CD14-positive monocyte (primary cell): ENCODE results near the gene CNNM4. TPM values are rescaled to one million over a fixed set of nuclear protein-coding genes. Genes with fewer than 3 reads are reported as not detected.

Source experiments
- DNase-seq, 3 donors: peaks; one replicate each; pipeline ENCODE4 v3.0.0-alpha.2; 2011 to 2022
- H2AFZ ChIP-seq: 2 replicates; pipeline ENCODE4 v1.6.0; 2012; ENCODE audit warnings: mild to moderate bottlenecking, low read depth, low read length, inconsistent platforms; ENCODE audit not compliant: insufficient read depth, poor library complexity, severe bottlenecking
- H3K27ac ChIP-seq, 2 donors: 1 replicate in 1 of 2; 2 replicates in 1 of 2; pipeline ENCODE4 v1.5.1; 2012 to 2013; ENCODE audit warnings: low read length in 2 of 2, control low read depth in 1 of 2, inconsistent platforms in 1 of 2, low read depth in 1 of 2, mild to moderate bottlenecking in 1 of 2
- H3K27me3 ChIP-seq, 2 donors: one replicate each; pipeline versions ENCODE4 v1.6.0 to v1.6.1; 2011 to 2013; ENCODE audit warnings: low read length in 2 of 2; ENCODE audit not compliant: control insufficient read depth in 2 of 2, insufficient read depth in 2 of 2
- H3K36me3 ChIP-seq, 2 donors: replicated peaks in 1 of 2; 1 replicate in 1 of 2; 2 replicates in 1 of 2; pipeline versions ENCODE4 v1.5.1 to v1.6.1; 2012 to 2013; ENCODE audit warnings: low read length in 2 of 2, control low read depth in 1 of 2, inconsistent platforms in 1 of 2, mild to moderate bottlenecking in 1 of 2; ENCODE audit not compliant: insufficient read depth in 2 of 2, control insufficient read depth in 1 of 2
- H3K4me1 ChIP-seq, 2 donors: 1 replicate in 1 of 2; 2 replicates in 1 of 2; pipeline versions ENCODE4 v1.5.1 to v1.6.1; 2012 to 2013; ENCODE audit warnings: low read length in 2 of 2, control low read depth in 1 of 2, inconsistent platforms in 1 of 2, mild to moderate bottlenecking in 1 of 2, moderate library complexity in 1 of 2; ENCODE audit not compliant: insufficient read depth in 2 of 2, control insufficient read depth in 1 of 2
- H3K4me2 ChIP-seq: replicated peaks from 2 replicates; pipeline ENCODE3; 2012; ENCODE audit warnings: low read length, moderate library complexity, mild to moderate bottlenecking; ENCODE audit not compliant: poor library complexity, severe bottlenecking; ENCODE audit errors: extremely low read depth
- H3K4me3 ChIP-seq, 3 experiments: fragments of 200-600 bp in 1 of 3; sonication (generic) in 1 of 3; replicated peaks in 1 of 3; 1 replicate in 2 of 3; 2 replicates in 1 of 3; pipeline ENCODE4 v1.5.1; 2011 to 2013; ENCODE audit warnings: low read length in 3 of 3, mild to moderate bottlenecking in 3 of 3, control low read depth in 2 of 3, low read depth in 2 of 3, inconsistent platforms in 1 of 3, moderate library complexity in 1 of 3
- H3K79me2 ChIP-seq: 2 replicates; pipeline ENCODE4 v1.6.0; 2012; ENCODE audit warnings: mild to moderate bottlenecking, control low read depth, inconsistent platforms, low read length, moderate library complexity; ENCODE audit not compliant: insufficient read depth
- H3K9ac ChIP-seq: 2 replicates; pipeline ENCODE4 v1.6.0; 2017; ENCODE audit warnings: low read length, mild to moderate bottlenecking; ENCODE audit not compliant: insufficient read depth, poor library complexity, severe bottlenecking
- H3K9me3 ChIP-seq, 2 donors: replicated peaks in 1 of 2; 1 replicate in 1 of 2; 2 replicates in 1 of 2; pipeline versions ENCODE4 v1.5.1 to v1.6.1; 2012 to 2013; ENCODE audit warnings: low read length in 2 of 2, control low read depth in 1 of 2; ENCODE audit not compliant: control insufficient read depth in 1 of 2, insufficient read depth in 1 of 2
- H4K20me1 ChIP-seq: 2 replicates; pipeline ENCODE4 v1.6.0; 2012; ENCODE audit warnings: mild to moderate bottlenecking, low read length, control low read depth, moderate library complexity; ENCODE audit not compliant: insufficient read depth
- H3K27ac Mint-ChIP-seq, 7 donors: one replicate each; pipeline ENCODE4 v1.8.0; 2020; ENCODE audit warnings: mild to moderate bottlenecking in 7 of 7, mixed read lengths in 7 of 7, moderate library complexity in 6 of 7, inconsistent platforms in 2 of 7
- H3K27me3 Mint-ChIP-seq, 3 donors: one replicate each; pipeline ENCODE4 v1.8.0; 2021 to 2022; ENCODE audit warnings: low read depth in 3 of 3, mild to moderate bottlenecking in 3 of 3, mixed read lengths in 3 of 3, moderate library complexity in 3 of 3, inconsistent platforms in 1 of 3
- H3K36me3 Mint-ChIP-seq, 2 donors: one replicate each; pipeline ENCODE4 v1.8.0; 2020; ENCODE audit warnings: mixed read lengths in 2 of 2, inconsistent platforms in 1 of 2, mild to moderate bottlenecking in 1 of 2
- H3K4me1 Mint-ChIP-seq: one replicate; pipeline ENCODE4 v1.8.0; 2020; ENCODE audit warnings: mild to moderate bottlenecking, mixed read lengths
- H3K4me3 Mint-ChIP-seq, 2 donors: one replicate each; pipeline ENCODE4 v1.8.0; 2020; ENCODE audit warnings: mild to moderate bottlenecking in 2 of 2, mixed read lengths in 2 of 2, moderate library complexity in 1 of 2
- H3K9me3 Mint-ChIP-seq, 7 donors: one replicate each; pipeline ENCODE4 v1.8.0; 2020 to 2022; ENCODE audit warnings: mixed read lengths in 7 of 7, mild to moderate bottlenecking in 6 of 7, moderate library complexity in 6 of 7, inconsistent platforms in 2 of 7
- CTCF ChIP-seq: fragments of 200-600 bp; IDR thresholded peaks from one replicate; pipeline ENCODE4 v1.8.0; 2022; ENCODE audit warnings: antibody characterized with exemption, mild to moderate bottlenecking
- WGBS: methylation state at CpG from one replicate; pipeline ENCODE4 v1.1.5; 2013; ENCODE audit warnings: missing lambda C conversion rate; ENCODE audit not compliant: insufficient coverage; 5-methylcytosine and 5-hydroxymethylcytosine counted together
- intact Hi-C, 2 donors: fragments of 100-400 bp; cut with micrococcal nuclease; formaldehyde crosslinking; loops; one replicate each; pipeline versions ENCODE4 v1.15.0 to v1.15.1; 2023
- polyA plus RNA-seq, 3 donors: library from polyadenylated mRNA; depleted of rRNA in 1 of 3; unstranded in 2 of 3; stranded (reverse) in 1 of 3; fragments of 300-500 nt in 2 of 3; fragments of >200 nt in 1 of 3; fragmentation: Illumina TruSeq in 2 of 3; gene quantifications; 1 replicate in 2 of 3; 2 replicates in 1 of 3; pipeline ENCODE4 v1.2.3, GENCODE V29; 2012 to 2021

The CNNM4 gene
- polyA plus RNA-seq, 3 donors, result 2.3 to 8.3 (median 2.6) TPM

- peaks cover 5 to 28% of the 10 kb centered on the region in 2 donors for H3K36me3 Mint-ChIP-seq
- Histone ChIP-seq H3K4me3 (no peak overlapping the region), H3K27ac (no peak overlapping the region), H3K4me2 (no peak overlapping the region), H3K4me1 (peaks cover 16 to 18% of the 10 kb centered on the region in 2 donors), H3K79me2 (peaks cover 9% of the 10 kb centered on the region), H4K20me1 (peaks cover 19% of the 10 kb centered on the region), H3K9me3 (no peaks in the 10 kb centered on the region), H2AFZ (no peak overlapping the region), H3K36me3 (no peaks in the 10 kb centered on the region), H3K27me3 (no peaks in the 10 kb centered on the region), H3K9ac (no peak overlapping the region)
- no peak overlapping the region for H3K4me3 Mint-ChIP-seq
- intact Hi-C loops, result loop anchor here in 1 of 2 donors (10.0 kb wide), 2 partner anchors 45 to 165 kb away; partner anchors contain the start of gene CNNM3
- TF ChIP-seq CTCF, result no peak
- peaks cover 0 to 2% (median 0%) of the 10 kb centered on the region in 7 donors for H3K9me3 Mint-ChIP-seq
- peak in 1 of 3 donors; percentile 36 for DNase-seq
- no peak overlapping the region for H3K27ac Mint-ChIP-seq
- H3K27me3 Mint-ChIP-seq, result peaks cover 0 to 6% (median 2%) of the 10 kb centered on the region in 3 donors
- peaks cover 42% of the 10 kb centered on the region for H3K4me1 Mint-ChIP-seq
- WGBS, result 64% methylated on average over 5 of the region's 7 CpGs
These were observed 9.1 kb downstream of the CNNM4 start for GRCh38 chr2:96769814-96770213.

GRCh38 chr2:96770442-96771202 lies 9.9 kb downstream of the CNNM4 start:
- Mint-ChIP-seq H3K4me3 (no peak overlapping the region), H3K27me3 (peaks cover 0 to 6% (median 2%) of the 10 kb centered on the region in 3 donors), H3K27ac (no peak overlapping the region), H3K36me3 (peaks cover 5 to 29% of the 10 kb centered on the region in 2 donors), H3K4me1 (peaks cover 36% of the 10 kb centered on the region), H3K9me3 (peaks cover 0 to 2% (median 0%) of the 10 kb centered on the region in 7 donors)
- H3K9ac ChIP-seq, result no peak overlapping the region
- H3K4me2 ChIP-seq, result no peak overlapping the region
- TF ChIP-seq CTCF, result no peak
- no peak overlapping the region for H3K4me3 ChIP-seq
- peaks cover 11 to 16% of the 10 kb centered on the region in 2 donors for H3K4me1 ChIP-seq
- H2AFZ ChIP-seq, result no peak overlapping the region
- intact Hi-C loops, result no loop called here
- H3K27me3 ChIP-seq, result no peaks in the 10 kb centered on the region
- no peaks in the 10 kb centered on the region for H3K9me3 ChIP-seq
- H3K79me2 ChIP-seq, result peaks cover 5% of the 10 kb centered on the region
- H4K20me1 ChIP-seq, result peaks cover 19% of the 10 kb centered on the region
- no peak for DNase-seq
- WGBS, result 91% methylated on average over 15 of the region's 25 CpGs
- H3K36me3 ChIP-seq, result no peaks in the 10 kb centered on the region
- H3K27ac ChIP-seq, result no peak overlapping the region
